NT2/D1 (cell line): ENCODE measurements around the gene TNPO3.
A peak's percentile ranks its signal among the peaks of the same experiment; 100 is the strongest.
"Not testable (repeated sequence)": the region's sequence is repeated elsewhere in the genome, so short reads cannot be mapped to it uniquely, and the experiment has no call there.

Experiments used
- DNase-seq: peaks from one replicate; pipeline ENCODE4 v3.0.0-alpha.2; 2011; ENCODE audit warnings: low read depth, low spot score
- H3K27me3 ChIP-seq: 2 replicates; pipeline ENCODE4 v1.6.0; 2011; ENCODE audit warnings: mild to moderate bottlenecking; ENCODE audit not compliant: insufficient read length, insufficient read depth
- H3K36me3 ChIP-seq: 2 replicates; pipeline ENCODE4 v1.6.1; 2011; ENCODE audit warnings: mild to moderate bottlenecking, low read length, mixed read lengths; ENCODE audit not compliant: insufficient read depth, insufficient read length
- H3K4me1 ChIP-seq: 2 replicates; pipeline ENCODE4 v1.5.1; 2011; ENCODE audit not compliant: insufficient read depth, insufficient read length
- H3K4me3 ChIP-seq: 2 replicates; pipeline ENCODE4 v1.5.1; 2011; ENCODE audit warnings: low read depth; ENCODE audit not compliant: insufficient read length
- H3K9ac ChIP-seq: 2 replicates; pipeline ENCODE4 v1.6.0; 2011; ENCODE audit warnings: low read depth; ENCODE audit not compliant: insufficient read length
- H3K9me3 ChIP-seq: 2 replicates; pipeline ENCODE4 v1.5.1; 2011; ENCODE audit warnings: mild to moderate bottlenecking, low read length; ENCODE audit not compliant: insufficient read depth
- SUZ12 ChIP-seq: IDR thresholded peaks from 2 replicates; pipeline ENCODE4 v1.6.1; 2011; ENCODE audit not compliant: insufficient read length, insufficient read depth; ENCODE audit errors: extremely low read depth
- YY1 ChIP-seq: IDR thresholded peaks from 2 replicates; pipeline ENCODE4 v1.6.1; 2011; ENCODE audit not compliant: insufficient read length, insufficient read depth
- ZNF274 ChIP-seq: IDR thresholded peaks from 2 replicates; pipeline ENCODE4 v1.6.1; 2011; ENCODE audit warnings: mild to moderate bottlenecking, low read depth, low read length

Gene TNPO3

GRCh38 chr7:129076886-129077285 lies 22.0 kb upstream of the TNPO3 start:
- H3K4me3 ChIP-seq: no peak overlapping the region
- DNase-seq: no peak
- 0 out of 2 replicates have a peak, but pooled peaks cover 6% of the 10 kb centered on the region for H3K9me3 ChIP-seq
- H3K36me3 ChIP-seq: no peaks in the 10 kb centered on the region
- peaks cover 2% of the 10 kb centered on the region for H3K4me1 ChIP-seq
- TF ChIP-seq SUZ12 (no peak), ZNF274 (no peak), YY1 (no peak)
- H3K27me3 ChIP-seq: no peaks in the 10 kb centered on the region
- no peak overlapping the region for H3K9ac ChIP-seq

- no peaks in the 10 kb centered on the region for H3K36me3 ChIP-seq
- H3K9me3 ChIP-seq: 0 out of 2 replicates have a peak, but pooled peaks cover 6% of the 10 kb centered on the region
- H3K4me3 ChIP-seq: no peak overlapping the region
- DNase-seq: no peak
- H3K4me1 ChIP-seq: peaks cover 2% of the 10 kb centered on the region
- H3K9ac ChIP-seq: no peak overlapping the region
- H3K27me3 ChIP-seq: no peaks in the 10 kb centered on the region
- no peak for TF ChIP-seq ZNF274
- no peak for TF ChIP-seq YY1
- no peak for TF ChIP-seq SUZ12
Measured at GRCh38 chr7:129074994-129075393, 20.1 kb upstream of the TNPO3 start.

- no peak overlapping the region for H3K4me3 ChIP-seq
- TF ChIP-seq YY1 (no peak), ZNF274 (no peak)
- H3K9ac ChIP-seq: no peak overlapping the region
- H3K9me3 ChIP-seq: 0 out of 2 replicates have a peak, but pooled peaks cover 6% of the 10 kb centered on the region
- no peak for DNase-seq
- peaks cover 4% of the 10 kb centered on the region for H3K4me1 ChIP-seq
- H3K27me3 ChIP-seq: no peaks in the 10 kb centered on the region
- H3K36me3 ChIP-seq: no peaks in the 10 kb centered on the region
Measured at GRCh38 chr7:129074361-129074871, 19.5 kb upstream of the TNPO3 start.

GRCh38 chr7:129073738-129074137 lies 18.8 kb upstream of the TNPO3 start:
- Histone ChIP-seq H3K4me1 (peaks cover 4% of the 10 kb centered on the region), H3K9me3 (0 out of 2 replicates have a peak, but pooled peaks cover 6% of the 10 kb centered on the region), H3K4me3 (no peak overlapping the region), H3K36me3 (no peaks in the 10 kb centered on the region), H3K27me3 (no peaks in the 10 kb centered on the region), H3K9ac (no peak overlapping the region)
- no peak for DNase-seq
- TF ChIP-seq YY1 (no peak), ZNF274 (no peak), SUZ12 (no peak)

DNA sequence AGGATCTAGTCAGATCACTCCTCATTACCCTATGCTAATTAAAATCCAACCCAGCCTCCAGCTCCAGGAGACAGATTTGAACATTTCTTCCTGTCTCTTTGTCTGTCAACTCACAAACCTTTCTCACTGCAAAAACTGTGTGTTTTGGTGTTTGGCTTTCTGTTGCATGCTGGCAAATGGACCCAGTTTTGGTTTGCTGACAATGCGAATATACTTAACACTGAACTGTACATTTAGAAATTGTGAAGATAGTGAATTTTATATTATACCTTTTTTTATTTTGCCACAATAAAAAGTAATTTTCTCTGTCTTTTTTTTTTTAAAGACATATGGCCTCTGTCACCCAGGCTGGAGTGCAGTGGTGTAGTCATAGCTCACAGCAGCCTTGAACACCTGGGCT lies 18.3 kb upstream of the TNPO3 start:
- Histone ChIP-seq H3K9me3 (0 out of 2 replicates have a peak, but pooled peaks cover 6% of the 10 kb centered on the region), H3K36me3 (no peaks in the 10 kb centered on the region), H3K9ac (no peak overlapping the region), H3K4me3 (no peak overlapping the region), H3K4me1 (peaks cover 5% of the 10 kb centered on the region), H3K27me3 (no peaks in the 10 kb centered on the region)
- DNase-seq: no peak
- no peak for TF ChIP-seq ZNF274
- TF ChIP-seq SUZ12: no peak
- TF ChIP-seq YY1: no peak

- Histone ChIP-seq H3K4me1 (peaks cover 8% of the 10 kb centered on the region), H3K36me3 (no peaks in the 10 kb centered on the region), H3K9ac (no peak overlapping the region), H3K27me3 (no peaks in the 10 kb centered on the region), H3K9me3 (0 out of 2 replicates have a peak, but pooled peaks cover 6% of the 10 kb centered on the region), H3K4me3 (no peak overlapping the region)
- TF ChIP-seq SUZ12: no peak
- no peak for TF ChIP-seq YY1
- no peak for TF ChIP-seq ZNF274
- no peak for DNase-seq
Measured at GRCh38 chr7:129072479-129073011, 17.6 kb upstream of the TNPO3 start.

- TF ChIP-seq YY1: no peak
- no peak for TF ChIP-seq ZNF274
- TF ChIP-seq SUZ12: no peak
- no peaks in the 10 kb centered on the region for H3K36me3 ChIP-seq
- H3K9me3 ChIP-seq: no peaks in the 10 kb centered on the region
- H3K4me3 ChIP-seq: no peak overlapping the region
- peaks cover 10% of the 10 kb centered on the region for H3K4me1 ChIP-seq
- DNase-seq: no peak
- no peak overlapping the region for H3K9ac ChIP-seq
- no peaks in the 10 kb centered on the region for H3K27me3 ChIP-seq
Measured at GRCh38 chr7:129069021-129069420, 14.1 kb upstream of the TNPO3 start.

- H3K27me3 ChIP-seq: no peaks in the 10 kb centered on the region
- no peaks in the 10 kb centered on the region for H3K36me3 ChIP-seq
- no peak for DNase-seq
- peaks cover 10% of the 10 kb centered on the region for H3K4me1 ChIP-seq
- no peak for TF ChIP-seq SUZ12
- TF ChIP-seq YY1: no peak
- TF ChIP-seq ZNF274: no peak
- H3K9me3 ChIP-seq: peaks cover 4% of the 10 kb centered on the region; the same call in 1 of the 2 replicates
- H3K9ac ChIP-seq: no peak overlapping the region
- no peak overlapping the region for H3K4me3 ChIP-seq
Measured at GRCh38 chr7:129067943-129068548, 13.1 kb upstream of the TNPO3 start.

- H3K27me3 ChIP-seq, H3K4me3 ChIP-seq, H3K36me3 ChIP-seq, DNase-seq: not testable (repeated sequence)
- Histone ChIP-seq H3K9ac (peak overlapping the region; percentile 8), H3K4me1 (peaks cover 10% of the 10 kb centered on the region), H3K9me3 (peaks cover 13% of the 10 kb centered on the region)
Measured at GRCh38 chr7:129067132-129067561, 12.2 kb upstream of the TNPO3 start.
